BE2C (cell line): ENCODE measurements around the gene GNAZ.

ENCODE experiments used
- DNase-seq: peaks from one replicate; pipeline ENCODE4 v3.0.0-alpha.2; 2020
- H3K27me3 ChIP-seq: fragments of 250-450 bp; sonication (Bioruptor Pico); 2 replicates; pipeline ENCODE4 v1.5.1; 2020; ENCODE audit warnings: mild to moderate bottlenecking
- H3K36me3 ChIP-seq: fragments of 250-450 bp; sonication (Bioruptor Pico); 2 replicates; pipeline ENCODE4 v1.5.1; 2020; ENCODE audit warnings: mild to moderate bottlenecking
- H3K4me1 ChIP-seq: fragments of 250-450 bp; sonication (Bioruptor Pico); 2 replicates; pipeline ENCODE4 v1.5.1; 2020
- H3K4me3 ChIP-seq: 2 replicates; pipeline ENCODE4 v1.5.1; 2011; ENCODE audit warnings: low read depth, low read length
- H3K9me3 ChIP-seq: fragments of 250-450 bp; sonication (Bioruptor Pico); 2 replicates; pipeline ENCODE4 v1.5.1; 2020
- TF ChIP-seq, protein P1 (sequence below): IDR thresholded peaks from 2 replicates; pipeline ENCODE4 v1.5.1; 2012; ENCODE audit warnings: mild to moderate bottlenecking, low read depth, low read length

GNAZ gene

DNA sequence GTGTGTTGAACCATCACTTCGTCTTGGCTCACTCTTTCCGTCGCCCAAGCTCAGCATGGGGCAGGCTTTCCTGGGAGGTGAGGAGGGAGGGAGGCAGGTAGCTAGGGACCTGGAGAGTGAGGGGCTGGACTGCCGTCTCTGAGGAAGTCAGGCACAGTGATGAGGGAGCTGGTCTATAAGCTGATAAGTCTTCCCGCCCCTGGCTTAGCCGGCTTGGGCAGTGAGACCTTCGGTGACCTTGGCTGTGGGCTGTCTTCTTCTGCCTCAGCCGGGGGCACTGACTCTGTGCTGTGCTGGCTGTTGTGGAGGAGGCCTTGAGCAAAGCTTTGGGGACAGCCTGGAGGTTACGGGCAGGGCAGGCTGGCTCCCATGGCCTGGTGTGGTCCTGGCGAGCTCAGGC is 18.7 kb downstream of the GNAZ start:
- H3K36me3 ChIP-seq, result no peaks in the 10 kb centered on the region
- TF ChIP-seq, protein P1, sequence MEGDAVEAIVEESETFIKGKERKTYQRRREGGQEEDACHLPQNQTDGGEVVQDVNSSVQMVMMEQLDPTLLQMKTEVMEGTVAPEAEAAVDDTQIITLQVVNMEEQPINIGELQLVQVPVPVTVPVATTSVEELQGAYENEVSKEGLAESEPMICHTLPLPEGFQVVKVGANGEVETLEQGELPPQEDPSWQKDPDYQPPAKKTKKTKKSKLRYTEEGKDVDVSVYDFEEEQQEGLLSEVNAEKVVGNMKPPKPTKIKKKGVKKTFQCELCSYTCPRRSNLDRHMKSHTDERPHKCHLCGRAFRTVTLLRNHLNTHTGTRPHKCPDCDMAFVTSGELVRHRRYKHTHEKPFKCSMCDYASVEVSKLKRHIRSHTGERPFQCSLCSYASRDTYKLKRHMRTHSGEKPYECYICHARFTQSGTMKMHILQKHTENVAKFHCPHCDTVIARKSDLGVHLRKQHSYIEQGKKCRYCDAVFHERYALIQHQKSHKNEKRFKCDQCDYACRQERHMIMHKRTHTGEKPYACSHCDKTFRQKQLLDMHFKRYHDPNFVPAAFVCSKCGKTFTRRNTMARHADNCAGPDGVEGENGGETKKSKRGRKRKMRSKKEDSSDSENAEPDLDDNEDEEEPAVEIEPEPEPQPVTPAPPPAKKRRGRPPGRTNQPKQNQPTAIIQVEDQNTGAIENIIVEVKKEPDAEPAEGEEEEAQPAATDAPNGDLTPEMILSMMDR, result no peak
- H3K9me3 ChIP-seq, result no peaks in the 10 kb centered on the region
- no peak overlapping the region for H3K4me3 ChIP-seq
- no peaks in the 10 kb centered on the region; the same call in 1 of the 2 replicates for H3K4me1 ChIP-seq
- no peaks in the 10 kb centered on the region for H3K27me3 ChIP-seq
- DNase-seq, result no peak

DNA sequence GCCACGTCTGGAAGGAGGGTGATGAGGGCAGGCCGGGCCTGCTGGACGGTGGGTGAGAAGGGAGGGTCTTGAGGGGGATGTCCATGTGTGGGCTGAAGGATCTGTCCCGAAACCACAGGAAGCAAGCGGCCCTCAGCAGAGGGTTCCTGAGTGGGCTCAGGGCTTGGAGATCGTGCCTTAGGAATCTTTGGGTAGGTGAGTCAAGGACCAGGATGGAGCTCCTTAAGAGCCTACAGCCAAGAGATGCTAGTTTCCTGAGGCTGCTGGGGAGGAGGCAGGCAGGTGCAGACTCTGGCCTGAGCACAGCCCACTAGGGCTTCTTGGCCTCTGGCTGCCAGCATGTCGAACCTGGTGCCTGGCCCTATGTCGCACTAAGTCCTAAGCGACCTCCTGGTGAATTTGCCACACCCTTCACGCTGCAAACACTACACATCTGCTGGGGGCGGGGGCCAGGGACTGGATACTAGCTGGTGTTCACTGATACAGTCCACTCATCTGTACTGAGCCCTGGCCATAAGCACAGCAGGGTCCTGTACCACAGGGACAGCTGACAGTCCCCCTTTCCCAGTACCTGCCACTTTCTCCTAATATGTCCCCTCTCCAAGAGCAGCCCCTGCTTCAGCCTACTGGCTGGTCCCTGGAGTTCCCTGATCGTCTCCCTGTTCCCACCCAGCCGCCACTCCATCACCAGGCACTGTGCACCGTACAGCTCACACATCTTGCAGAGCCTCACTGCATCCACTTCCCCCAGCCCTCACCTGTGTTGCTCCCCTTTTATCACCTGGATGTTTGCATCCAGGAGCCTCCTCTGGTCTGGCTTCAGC is 19.5 kb downstream of the GNAZ start:
- Histone ChIP-seq H3K4me1 (no peaks in the 10 kb centered on the region; the same call in 1 of the 2 replicates), H3K27me3 (no peaks in the 10 kb centered on the region), H3K4me3 (no peak overlapping the region), H3K9me3 (no peaks in the 10 kb centered on the region), H3K36me3 (no peaks in the 10 kb centered on the region)
- TF ChIP-seq, protein P1, result no peak
- DNase-seq, result no peak

DNA sequence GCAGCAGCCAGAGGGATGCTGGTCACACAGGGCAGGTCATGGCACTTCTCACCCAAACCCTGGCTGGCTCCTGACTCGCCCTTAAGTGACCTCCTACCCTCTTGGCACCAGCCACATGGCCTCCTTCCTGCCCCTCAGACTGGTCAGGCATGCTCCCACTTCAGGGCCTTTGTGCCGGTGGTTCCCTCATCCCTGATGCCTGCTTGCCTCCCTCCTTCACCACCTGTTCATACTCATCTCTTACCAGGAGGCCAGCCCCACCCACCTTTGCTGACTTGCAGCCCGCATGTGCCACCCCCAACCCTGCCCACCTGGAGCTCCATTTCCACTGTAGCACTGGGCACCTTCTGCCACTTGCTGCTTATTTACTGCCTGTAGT is 20.1 kb downstream of the GNAZ start:
- Histone ChIP-seq H3K9me3 (no peaks in the 10 kb centered on the region), H3K4me1 (no peaks in the 10 kb centered on the region; the same call in 1 of the 2 replicates), H3K27me3 (no peaks in the 10 kb centered on the region), H3K4me3 (no peak overlapping the region), H3K36me3 (no peaks in the 10 kb centered on the region)
- DNase-seq, result no peak
- TF ChIP-seq, protein P1, result no peak

- Histone ChIP-seq H3K4me1 (no peaks in the 10 kb centered on the region; the same call in 1 of the 2 replicates), H3K27me3 (no peaks in the 10 kb centered on the region), H3K9me3 (no peaks in the 10 kb centered on the region), H3K36me3 (no peaks in the 10 kb centered on the region), H3K4me3 (no peak overlapping the region)
- DNase-seq, result no peak
- TF ChIP-seq, protein P1, result no peak
These were observed 21.4 kb downstream of the GNAZ start for GRCh38 chr22:23091760-23092159.

DNA sequence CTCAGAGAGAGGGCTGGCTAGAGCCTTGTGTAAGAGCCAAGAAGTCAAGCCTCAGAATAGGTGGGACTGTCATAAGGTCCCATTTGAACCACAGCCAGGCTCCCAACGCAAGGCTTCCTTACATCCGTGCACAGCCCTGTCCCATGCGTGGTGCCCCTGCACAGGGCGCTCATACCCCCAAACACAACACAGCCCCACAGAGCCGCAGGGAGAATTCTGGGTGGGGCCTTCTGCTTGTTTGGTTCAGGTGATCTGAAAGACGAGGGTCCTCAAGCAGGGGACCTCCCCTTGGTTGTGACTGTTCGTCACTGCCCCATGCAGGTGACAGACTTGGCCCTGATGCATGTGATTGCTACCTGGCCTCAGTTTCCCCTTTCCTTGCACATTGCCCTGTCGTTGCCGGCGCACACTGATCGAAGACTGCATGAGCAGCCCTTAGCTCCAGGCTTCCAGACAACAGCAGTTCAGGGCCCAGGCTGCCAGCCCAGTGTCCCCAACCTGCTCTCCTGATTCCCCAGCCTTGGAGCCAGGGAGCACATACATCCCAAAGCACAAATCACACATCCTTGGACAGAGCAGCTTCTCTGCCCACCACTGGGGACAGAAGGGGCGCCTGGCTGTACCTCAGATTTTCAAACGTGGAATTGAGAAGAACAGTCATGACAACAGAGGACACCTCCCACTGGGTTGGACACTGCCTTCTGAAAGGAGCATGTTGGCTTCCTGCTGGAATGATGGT is 22.1 kb downstream of the GNAZ start:
- no peak overlapping the region for H3K4me3 ChIP-seq
- H3K9me3 ChIP-seq, result no peaks in the 10 kb centered on the region
- H3K27me3 ChIP-seq, result no peaks in the 10 kb centered on the region
- DNase-seq, result no peak
- TF ChIP-seq, protein P1, result no peak
- H3K36me3 ChIP-seq, result no peaks in the 10 kb centered on the region
- no peaks in the 10 kb centered on the region; the same call in 1 of the 2 replicates for H3K4me1 ChIP-seq
